Endodermal cell (in vitro differentiated cells): ENCODE data around the gene CPN1. TPM values are rescaled to one million over a fixed set of nuclear protein-coding genes. Genes with fewer than 3 reads are reported as not detected.

Experiments used
- DNase-seq: peaks from one replicate; pipeline ENCODE4 v3.0.0-alpha.2; 2017
- H3K27ac ChIP-seq: 2 replicates; pipeline ENCODE4 v1.5.1; 2013; ENCODE audit warnings: mild to moderate bottlenecking, low read depth, low read length, moderate library complexity
- H3K27me3 ChIP-seq: 2 replicates; pipeline ENCODE4 v1.6.1; 2013; ENCODE audit warnings: mild to moderate bottlenecking, low read length, moderate library complexity; ENCODE audit not compliant: insufficient read depth, control insufficient read depth, poor library complexity, severe bottlenecking
- H3K36me3 ChIP-seq: 2 replicates; pipeline ENCODE4 v1.7.0; 2013; ENCODE audit warnings: mild to moderate bottlenecking, low read length, moderate library complexity; ENCODE audit not compliant: control insufficient read depth, insufficient read depth
- H3K4me1 ChIP-seq: one replicate; pipeline ENCODE4 v1.7.0; 2013; ENCODE audit warnings: low read length; ENCODE audit not compliant: control insufficient read depth, insufficient read depth
- H3K4me3 ChIP-seq: 2 replicates; pipeline ENCODE4 v1.5.1; 2013; ENCODE audit warnings: mild to moderate bottlenecking, low read length, moderate library complexity
- H3K9ac ChIP-seq: 2 replicates; pipeline ENCODE4 v1.6.1; 2013; ENCODE audit warnings: mild to moderate bottlenecking, low read length, moderate library complexity; ENCODE audit not compliant: poor library complexity, severe bottlenecking; ENCODE audit errors: extremely low read depth
- H3K9me3 ChIP-seq: 2 replicates; pipeline ENCODE4 v1.6.1; 2013; ENCODE audit warnings: mild to moderate bottlenecking, low read length, moderate library complexity; ENCODE audit not compliant: control insufficient read depth
- H3K27ac Mint-ChIP-seq: 2 replicates; pipeline ENCODE4 v1.8.0; 2020; ENCODE audit warnings: mixed read lengths
- H3K27me3 Mint-ChIP-seq: 2 replicates; pipeline ENCODE4 v1.8.0; 2021; ENCODE audit warnings: mild to moderate bottlenecking, mixed read lengths; ENCODE audit not compliant: insufficient read depth
- H3K36me3 Mint-ChIP-seq: 2 replicates; pipeline ENCODE4 v1.8.0; 2020; ENCODE audit warnings: low read depth, mixed read lengths
- H3K4me1 Mint-ChIP-seq: 2 replicates; pipeline ENCODE4 v1.8.0; 2020; ENCODE audit warnings: mixed read lengths
- H3K4me3 Mint-ChIP-seq: 2 replicates; pipeline ENCODE4 v1.8.0; 2020; ENCODE audit warnings: mild to moderate bottlenecking, moderate library complexity, mixed read lengths
- H3K9me3 Mint-ChIP-seq: 2 replicates; pipeline ENCODE4 v1.8.0; 2020; ENCODE audit warnings: mild to moderate bottlenecking, mixed read lengths
- CTCF ChIP-seq: fragments of 200-600 bp; sonication (generic); conservative IDR thresholded peaks from 2 replicates; pipeline ENCODE4 v1.5.0; 2021; ENCODE audit warnings: antibody characterized with exemption, mild to moderate bottlenecking
- WGBS, 2 experiments: methylation state at CpG; one replicate each; pipeline versions ENCODE4 v1.1.5 to v1.1.7; 2013; ENCODE audit warnings: missing lambda C conversion rate in 2 of 2, mixed read lengths in 1 of 2; ENCODE audit not compliant: insufficient coverage in 1 of 2, insufficient read length in 1 of 2; 5-methylcytosine and 5-hydroxymethylcytosine counted together
- total RNA-seq, 2 donors: library from RNA; stranded (reverse); fragmentation: NEBNext Ultra II Directional in 1 of 2; extraction: Animal tissue kit (Norgen Biotek cat#: 25700) in 1 of 2; gene quantifications; 2 replicates in 1 of 2; 3 replicates in 1 of 2; pipeline ENCODE4 v1.2.1, GENCODE V29; 2021

Gene CPN1
- total RNA-seq, 2 donors from 2014 or later = 0.71 to 1.3 TPM

- H3K9ac ChIP-seq = no peak overlapping the region
- H3K4me1 ChIP-seq = no peaks in the 10 kb centered on the region
- no peaks in the 10 kb centered on the region for H3K9me3 ChIP-seq
- no peak overlapping the region for H3K4me3 ChIP-seq
- H3K36me3 ChIP-seq = no peaks in the 10 kb centered on the region
- Mint-ChIP-seq H3K4me3 (no peak overlapping the region), H3K27me3 (no peaks in the 10 kb centered on the region), H3K4me1 (no peaks in the 10 kb centered on the region), H3K27ac (no peak overlapping the region), H3K36me3 (no peaks in the 10 kb centered on the region), H3K9me3 (no peaks in the 10 kb centered on the region)
- no peak overlapping the region for H3K27ac ChIP-seq
- no peaks in the 10 kb centered on the region for H3K27me3 ChIP-seq
- no peak for TF ChIP-seq CTCF
- no peak for DNase-seq
- WGBS, 2 experiments = 82% methylated on average over 2 of the region's 2 CpGs; no CpG with 5 or more reads in 1 of the 2 experiments
Observed at GRCh38 chr10:100120550-100120949, 38.9 kb upstream of the CPN1 start.

- H3K4me3 ChIP-seq = no peak overlapping the region
- Mint-ChIP-seq H3K4me3 (no peak overlapping the region), H3K27ac (no peak overlapping the region)
Observed at GRCh38 chr10:100119726-100120125, 38.1 kb upstream of the CPN1 start.

GRCh38 chr10:100114976-100115770 lies 33.5 kb upstream of the CPN1 start:
- 65 to 87% methylated on average over 19 to 50 of the region's 51 CpGs for WGBS, 2 experiments
- H3K4me3 ChIP-seq = no peak overlapping the region

More at GRCh38 chr10:100119726-100120125, 38.1 kb upstream of the CPN1 start:
- no peak for TF ChIP-seq CTCF
- Mint-ChIP-seq H3K9me3 (no peaks in the 10 kb centered on the region), H3K27me3 (peaks cover under 1% of the 10 kb centered on the region), H3K4me1 (no peaks in the 10 kb centered on the region), H3K36me3 (no peaks in the 10 kb centered on the region)
- Histone ChIP-seq H3K9me3 (no peaks in the 10 kb centered on the region), H3K27me3 (no peaks in the 10 kb centered on the region), H3K27ac (no peak overlapping the region), H3K9ac (no peak overlapping the region), H3K4me1 (no peaks in the 10 kb centered on the region), H3K36me3 (no peaks in the 10 kb centered on the region)
- 86% methylated on average over 3 of the region's 4 CpGs; no CpG with 5 or more reads in 1 of the 2 experiments for WGBS, 2 experiments
- no peak for DNase-seq

More at GRCh38 chr10:100114976-100115770, 33.5 kb upstream of the CPN1 start:
- Histone ChIP-seq H3K9me3 (no peaks in the 10 kb centered on the region), H3K4me1 (no peaks in the 10 kb centered on the region), H3K27ac (no peak overlapping the region), H3K27me3 (no peaks in the 10 kb centered on the region), H3K36me3 (no peaks in the 10 kb centered on the region), H3K9ac (no peak overlapping the region)
- Mint-ChIP-seq H3K4me1 (no peaks in the 10 kb centered on the region), H3K27me3 (peaks cover 8% of the 10 kb centered on the region), H3K4me3 (no peak overlapping the region), H3K27ac (no peak overlapping the region), H3K9me3 (no peaks in the 10 kb centered on the region), H3K36me3 (no peaks in the 10 kb centered on the region)
- TF ChIP-seq CTCF = no peak
- no peak for DNase-seq
